Astrocyte of the spinal cord (primary cell): ENCODE data around the gene IQGAP1.

ENCODE experiments used
- DNase-seq: peaks from one replicate; pipeline ENCODE4 v3.0.0; 2011; ENCODE audit warnings: low read depth, low spot score
- H3K4me3 ChIP-seq: 2 replicates; pipeline ENCODE4 v1.5.1; 2011; ENCODE audit warnings: low read depth, mild to moderate bottlenecking, low read length, moderate library complexity
- in situ Hi-C: cut with HindIII; loops from 2 replicates; pipeline ENCODE4 v1.10.0; 2017; ENCODE audit warnings: low sequenced_read_pairs
- TF ChIP-seq, protein P1 (sequence below): IDR thresholded peaks from 2 replicates; pipeline ENCODE4 v1.5.1; 2012; ENCODE audit warnings: low read depth, mild to moderate bottlenecking, low read length, inconsistent platforms

The IQGAP1 gene

DNA sequence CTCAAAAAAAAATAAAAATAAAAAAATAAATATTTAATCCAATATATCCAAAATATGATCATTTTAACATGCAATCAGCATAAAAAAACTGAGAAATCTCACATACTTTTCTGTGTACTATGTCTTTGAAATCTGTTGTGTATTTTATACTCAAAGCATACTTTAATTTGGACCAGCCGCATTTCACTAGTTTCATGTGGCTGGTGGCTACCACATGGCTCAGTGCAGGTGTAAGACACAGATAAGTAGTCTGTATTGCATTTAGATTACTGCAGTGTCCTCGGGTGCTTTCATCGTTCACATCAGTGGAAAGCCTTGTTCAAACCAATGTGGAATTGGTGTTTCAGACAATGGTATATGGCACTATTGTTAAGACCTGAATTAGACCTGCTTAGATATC is 152.7 kb downstream of the IQGAP1 start:
- no peak for DNase-seq
- H3K4me3 ChIP-seq, result no peak overlapping the region
- in situ Hi-C loops, result no loop called here
- TF ChIP-seq, protein P1, sequence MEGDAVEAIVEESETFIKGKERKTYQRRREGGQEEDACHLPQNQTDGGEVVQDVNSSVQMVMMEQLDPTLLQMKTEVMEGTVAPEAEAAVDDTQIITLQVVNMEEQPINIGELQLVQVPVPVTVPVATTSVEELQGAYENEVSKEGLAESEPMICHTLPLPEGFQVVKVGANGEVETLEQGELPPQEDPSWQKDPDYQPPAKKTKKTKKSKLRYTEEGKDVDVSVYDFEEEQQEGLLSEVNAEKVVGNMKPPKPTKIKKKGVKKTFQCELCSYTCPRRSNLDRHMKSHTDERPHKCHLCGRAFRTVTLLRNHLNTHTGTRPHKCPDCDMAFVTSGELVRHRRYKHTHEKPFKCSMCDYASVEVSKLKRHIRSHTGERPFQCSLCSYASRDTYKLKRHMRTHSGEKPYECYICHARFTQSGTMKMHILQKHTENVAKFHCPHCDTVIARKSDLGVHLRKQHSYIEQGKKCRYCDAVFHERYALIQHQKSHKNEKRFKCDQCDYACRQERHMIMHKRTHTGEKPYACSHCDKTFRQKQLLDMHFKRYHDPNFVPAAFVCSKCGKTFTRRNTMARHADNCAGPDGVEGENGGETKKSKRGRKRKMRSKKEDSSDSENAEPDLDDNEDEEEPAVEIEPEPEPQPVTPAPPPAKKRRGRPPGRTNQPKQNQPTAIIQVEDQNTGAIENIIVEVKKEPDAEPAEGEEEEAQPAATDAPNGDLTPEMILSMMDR, result no peak

DNA sequence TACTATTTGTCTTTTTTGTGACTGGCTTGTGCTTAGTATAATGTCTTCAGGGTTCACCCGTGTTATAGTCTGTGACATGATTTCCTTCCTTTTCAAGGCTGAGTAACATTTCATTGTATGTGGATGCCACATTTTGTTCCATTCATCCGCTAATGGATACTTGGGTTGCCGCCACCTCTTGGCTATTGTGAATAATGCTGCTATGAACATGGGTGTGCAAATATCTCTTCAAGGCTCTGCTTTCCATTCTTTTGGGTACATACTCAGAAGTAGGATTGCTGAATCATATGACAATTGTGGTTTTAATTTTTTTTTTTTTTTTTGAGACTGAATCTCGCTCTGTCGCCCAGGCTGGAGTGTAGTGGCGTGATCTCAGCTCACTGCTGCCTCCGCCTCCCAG is 157.1 kb downstream of the IQGAP1 start:
- no peak for DNase-seq
- TF ChIP-seq, protein P1, result peak; percentile 3
- H3K4me3 ChIP-seq, result no peak overlapping the region
- in situ Hi-C loops, result no loop called here

DNA sequence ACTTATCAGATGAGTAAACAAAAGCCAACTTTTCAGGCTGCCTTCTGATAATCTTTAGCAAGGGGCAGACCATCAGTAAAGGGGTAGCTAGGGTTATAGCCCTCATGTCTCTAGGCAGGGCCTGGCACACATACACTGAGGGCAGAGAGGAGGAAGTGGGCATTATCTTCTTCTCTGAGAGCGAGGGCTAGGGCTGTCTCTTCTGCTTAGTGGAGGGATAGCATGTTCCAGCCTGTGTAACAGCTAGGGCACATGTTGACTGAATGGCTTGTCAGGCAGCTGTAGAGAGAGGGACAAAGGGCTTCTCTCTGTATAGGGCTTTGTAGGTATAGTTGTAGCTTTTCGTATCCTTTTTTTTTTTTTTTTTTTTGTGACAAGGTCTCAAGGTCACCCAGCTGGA is 159.5 kb downstream of the IQGAP1 start:
- in situ Hi-C loops, result no loop called here
- TF ChIP-seq, protein P1, result no peak
- no peak for DNase-seq
- H3K4me3 ChIP-seq, result no peak overlapping the region

DNA sequence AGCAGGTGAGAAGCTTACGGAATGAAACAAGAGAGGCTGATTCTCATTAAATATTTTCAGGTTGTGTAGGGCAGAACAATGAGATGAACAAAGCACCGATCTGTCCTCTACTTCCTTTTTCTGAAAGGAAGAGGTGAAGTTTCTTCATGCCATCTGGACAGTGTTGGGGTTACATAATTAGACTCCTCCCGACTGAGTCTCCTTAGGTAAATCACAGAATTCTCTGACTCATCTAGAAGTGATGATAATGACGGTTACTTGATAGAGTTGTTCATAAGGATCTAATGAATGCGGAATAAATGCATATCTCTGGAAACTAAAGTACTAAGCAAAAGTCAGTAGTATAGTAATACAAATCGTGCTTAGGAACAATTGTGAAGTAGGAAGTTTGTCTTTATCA is 162.9 kb downstream of the IQGAP1 start:
- DNase-seq, result no peak
- TF ChIP-seq, protein P1, result no peak
- in situ Hi-C loops, result no loop called here
- H3K4me3 ChIP-seq, result no peak overlapping the region
